ENCODE measurements around the gene MRTO4. TPM values are rescaled to one million over a fixed set of nuclear protein-coding genes. Genes with fewer than 3 reads are reported as not detected.
A peak's percentile ranks its signal among the peaks of the same experiment; 100 is the strongest.

Gene MRTO4
- total and polyA plus RNA-seq, 2 of the 13 experiments (the other 11 are each of a cell fraction or from before 2014, with no cell fraction given) = 28.1 to 59.2 TPM

DNA sequence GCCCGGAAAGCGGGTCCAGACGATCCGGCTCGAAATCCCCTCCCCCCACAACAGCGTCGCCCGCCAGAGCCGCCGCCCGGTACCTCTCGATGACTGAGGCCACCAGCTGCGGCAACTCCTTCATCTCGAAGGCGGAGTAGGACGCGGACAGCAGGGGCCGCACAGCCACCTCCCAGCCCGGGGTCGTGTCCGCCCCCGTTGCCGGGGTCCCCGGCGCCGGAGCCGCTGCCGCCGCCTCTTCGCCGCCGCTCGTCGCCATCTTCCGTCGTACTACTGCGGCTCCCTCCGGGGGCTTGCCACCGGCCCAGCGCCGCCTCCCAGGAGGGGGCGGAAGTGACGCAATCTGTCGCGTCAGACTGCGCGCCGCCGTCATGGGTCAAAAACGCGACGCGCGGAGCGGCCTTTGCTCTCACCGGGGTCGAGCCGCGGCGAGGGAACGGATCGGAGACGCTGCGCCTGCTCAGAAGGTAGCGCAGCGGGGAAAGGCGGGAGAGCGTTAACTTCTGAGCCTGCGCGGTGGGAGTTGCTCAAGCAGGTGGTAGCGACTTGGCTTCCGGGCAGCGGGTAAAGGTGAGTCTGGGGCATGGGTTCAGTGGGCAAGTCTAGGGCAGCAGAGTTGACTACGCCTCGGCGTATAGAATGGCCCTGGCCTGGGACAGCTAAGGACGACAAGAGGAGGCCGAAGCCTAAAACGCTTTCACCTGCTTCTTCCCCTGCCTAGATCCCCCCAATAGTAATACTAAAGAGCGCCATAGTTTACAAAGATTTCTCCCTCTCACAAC is 41.4 kb upstream of the MRTO4 start, which contains the start of gene UBR4 (continued):
- TF ChIP-seq, protein P1, sequence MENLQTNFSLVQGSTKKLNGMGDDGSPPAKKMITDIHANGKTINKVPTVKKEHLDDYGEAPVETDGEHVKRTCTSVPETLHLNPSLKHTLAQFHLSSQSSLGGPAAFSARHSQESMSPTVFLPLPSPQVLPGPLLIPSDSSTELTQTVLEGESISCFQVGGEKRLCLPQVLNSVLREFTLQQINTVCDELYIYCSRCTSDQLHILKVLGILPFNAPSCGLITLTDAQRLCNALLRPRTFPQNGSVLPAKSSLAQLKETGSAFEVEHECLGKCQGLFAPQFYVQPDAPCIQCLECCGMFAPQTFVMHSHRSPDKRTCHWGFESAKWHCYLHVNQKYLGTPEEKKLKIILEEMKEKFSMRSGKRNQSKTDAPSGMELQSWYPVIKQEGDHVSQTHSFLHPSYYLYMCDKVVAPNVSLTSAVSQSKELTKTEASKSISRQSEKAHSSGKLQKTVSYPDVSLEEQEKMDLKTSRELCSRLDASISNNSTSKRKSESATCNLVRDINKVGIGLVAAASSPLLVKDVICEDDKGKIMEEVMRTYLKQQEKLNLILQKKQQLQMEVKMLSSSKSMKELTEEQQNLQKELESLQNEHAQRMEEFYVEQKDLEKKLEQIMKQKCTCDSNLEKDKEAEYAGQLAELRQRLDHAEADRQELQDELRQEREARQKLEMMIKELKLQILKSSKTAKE (CRISPR knock-in tag; IDR thresholded peaks at IDR 0.05; ENCODE audit: borderline replicate concordance) = peak; percentile 85
- TF ChIP-seq DNMT1 (CRISPR knock-in tag; IDR thresholded peaks at IDR 0.05) (peak; percentile 76; the same call in 1 of the 2 replicates), MAZ (IDR thresholded peaks at IDR 0.05; ENCODE audit: borderline replicate concordance, low read depth, low read length) (peak; percentile 97), MAZ (CRISPR knock-in tag; IDR thresholded peaks at IDR 0.05; ENCODE audit: low read depth) (peak; percentile 98), ERF (CRISPR knock-in tag; IDR thresholded peaks at IDR 0.05) (peak; percentile 93; the same call in 1 of the 2 replicates), ZKSCAN8 (CRISPR knock-in tag; IDR thresholded peaks at IDR 0.05; ENCODE audit: borderline replicate concordance) (no peak; the same call in 1 of the 2 replicates), ZNF30 (CRISPR knock-in tag; IDR thresholded peaks at IDR 0.05) (no peak), HOXD1 (CRISPR knock-in tag; IDR thresholded peaks at IDR 0.05) (peak; percentile 68; the same call in 1 of the 2 replicates), SALL1 (CRISPR knock-in tag; IDR thresholded peaks at IDR 0.05) (peak; percentile 96), KDM2A (CRISPR knock-in tag; IDR thresholded peaks at IDR 0.05; ENCODE audit: borderline replicate concordance, low read depth) (peak; percentile 98), ZNF629 (CRISPR knock-in tag; conservative IDR thresholded peaks at IDR 0.05) (peak; percentile 75), EEA1 (CRISPR knock-in tag; IDR thresholded peaks at IDR 0.05; ENCODE audit: borderline replicate concordance) (peak; percentile 55), ZNF235 (CRISPR knock-in tag; IDR thresholded peaks at IDR 0.05; ENCODE audit: borderline replicate concordance) (peak; percentile 86; the same call in 1 of the 2 replicates), PITX1 (CRISPR knock-in tag; IDR thresholded peaks at IDR 0.05) (peak; percentile 73; the same call in 1 of the 2 replicates), RXRA (CRISPR knock-in tag; IDR thresholded peaks at IDR 0.05) (peak; percentile 96), ZNF10 (CRISPR knock-in tag; IDR thresholded peaks at IDR 0.05; ENCODE audit: borderline replicate concordance, low read depth) (no peak), RORA (CRISPR knock-in tag; IDR thresholded peaks at IDR 0.05) (no peak), MTF2 (CRISPR knock-in tag; IDR thresholded peaks at IDR 0.05; ENCODE audit: borderline replicate concordance) (0 out of 2 replicates have a peak, but pooled peaks have one; percentile 66), AGO2 (optimal IDR thresholded peaks at IDR 0.05; ENCODE audit: low read depth, low read length) (peak; percentile 84), ZNF713 (CRISPR knock-in tag; IDR thresholded peaks at IDR 0.05) (no peak)
- TF ChIP-seq, protein P2, sequence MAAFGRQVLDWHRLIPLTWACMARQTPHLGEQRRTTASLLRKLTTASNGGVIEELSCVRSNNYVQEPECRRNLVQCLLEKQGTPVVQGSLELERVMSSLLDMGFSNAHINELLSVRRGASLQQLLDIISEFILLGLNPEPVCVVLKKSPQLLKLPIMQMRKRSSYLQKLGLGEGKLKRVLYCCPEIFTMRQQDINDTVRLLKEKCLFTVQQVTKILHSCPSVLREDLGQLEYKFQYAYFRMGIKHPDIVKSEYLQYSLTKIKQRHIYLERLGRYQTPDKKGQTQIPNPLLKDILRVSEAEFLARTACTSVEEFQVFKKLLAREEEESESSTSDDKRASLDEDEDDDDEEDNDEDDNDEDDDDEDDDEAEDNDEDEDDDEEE (CRISPR knock-in tag; IDR thresholded peaks at IDR 0.05) = peak; percentile 94; the same call in 1 of the 2 replicates
- TF ChIP-seq, protein P3, sequence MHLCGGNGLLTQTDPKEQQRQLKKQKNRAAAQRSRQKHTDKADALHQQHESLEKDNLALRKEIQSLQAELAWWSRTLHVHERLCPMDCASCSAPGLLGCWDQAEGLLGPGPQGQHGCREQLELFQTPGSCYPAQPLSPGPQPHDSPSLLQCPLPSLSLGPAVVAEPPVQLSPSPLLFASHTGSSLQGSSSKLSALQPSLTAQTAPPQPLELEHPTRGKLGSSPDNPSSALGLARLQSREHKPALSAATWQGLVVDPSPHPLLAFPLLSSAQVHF (CRISPR knock-in tag; IDR thresholded peaks at IDR 0.05) = no peak; the same call in 1 of the 2 replicates
- TF ChIP-seq, protein P4, sequence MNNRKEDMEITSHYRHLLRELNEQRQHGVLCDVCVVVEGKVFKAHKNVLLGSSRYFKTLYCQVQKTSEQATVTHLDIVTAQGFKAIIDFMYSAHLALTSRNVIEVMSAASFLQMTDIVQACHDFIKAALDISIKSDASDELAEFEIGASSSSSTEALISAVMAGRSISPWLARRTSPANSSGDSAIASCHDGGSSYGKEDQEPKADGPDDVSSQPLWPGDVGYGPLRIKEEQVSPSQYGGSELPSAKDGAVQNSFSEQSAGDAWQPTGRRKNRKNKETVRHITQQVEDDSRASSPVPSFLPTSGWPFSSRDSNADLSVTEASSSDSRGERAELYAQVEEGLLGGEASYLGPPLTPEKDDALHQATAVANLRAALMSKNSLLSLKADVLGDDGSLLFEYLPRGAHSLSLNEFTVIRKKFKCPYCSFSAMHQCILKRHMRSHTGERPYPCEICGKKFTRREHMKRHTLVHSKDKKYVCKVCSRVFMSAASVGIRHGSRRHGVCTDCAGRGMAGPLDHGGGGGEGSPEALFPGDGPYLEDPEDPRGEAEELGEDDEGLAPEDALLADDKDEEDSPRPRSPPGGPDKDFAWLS (CRISPR knock-in tag; IDR thresholded peaks at IDR 0.05; ENCODE audit: borderline replicate concordance) = no peak
- TF ChIP-seq, protein P5, sequence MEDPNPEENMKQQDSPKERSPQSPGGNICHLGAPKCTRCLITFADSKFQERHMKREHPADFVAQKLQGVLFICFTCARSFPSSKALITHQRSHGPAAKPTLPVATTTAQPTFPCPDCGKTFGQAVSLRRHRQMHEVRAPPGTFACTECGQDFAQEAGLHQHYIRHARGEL (CRISPR knock-in tag; IDR thresholded peaks at IDR 0.05) = no peak
